Dermis blood vessel endothelial cell (primary cell): ENCODE results near the gene CCDC57. TPM values are rescaled to one million over a fixed set of nuclear protein-coding genes. Genes with fewer than 3 reads are reported as not detected.

ENCODE experiments used
- DNase-seq: peaks from one replicate; pipeline ENCODE4 v3.0.0; 2010
- total RNA-seq: library from RNA; depleted of rRNA; stranded (reverse); fragments of >200 nt; gene quantifications from 2 replicates; pipeline ENCODE4 v1.2.3, GENCODE V29; 2014

Gene CCDC57
- total RNA-seq, 1 donor from 2014 or later = 9.4 TPM

- DNase-seq = no peak
These were observed 90.7 kb downstream of the CCDC57 start for GRCh38 chr17:82121660-82122629.

GRCh38 chr17:82121246-82121645 lies 91.4 kb downstream of the CCDC57 start:
- DNase-seq = no peak

DNA sequence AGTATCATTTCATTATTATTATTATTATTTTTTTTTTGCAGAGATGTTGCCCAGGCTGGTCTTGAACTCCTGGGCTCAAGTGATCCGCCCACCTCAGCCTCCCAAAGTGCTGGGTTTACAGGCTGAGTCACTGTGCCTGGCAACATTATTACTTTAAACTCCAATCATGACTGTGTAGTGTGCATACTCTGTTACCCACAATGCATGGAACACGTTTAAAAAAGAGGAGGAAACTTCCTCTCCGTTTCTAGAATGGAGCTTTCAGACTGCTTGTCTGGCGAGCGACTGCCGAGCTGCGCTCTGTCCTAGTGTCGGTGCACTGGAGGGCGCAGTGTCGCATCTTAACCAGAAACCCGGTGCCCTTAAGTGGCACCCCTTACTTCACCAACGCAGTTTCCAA lies 92.5 kb downstream of the CCDC57 start:
- no peak for DNase-seq

GRCh38 chr17:82118815-82119380 lies 93.7 kb downstream of the CCDC57 start:
- DNase-seq = no peak

GRCh38 chr17:82118168-82118814 lies 94.4 kb downstream of the CCDC57 start:
- DNase-seq = no peak

DNA sequence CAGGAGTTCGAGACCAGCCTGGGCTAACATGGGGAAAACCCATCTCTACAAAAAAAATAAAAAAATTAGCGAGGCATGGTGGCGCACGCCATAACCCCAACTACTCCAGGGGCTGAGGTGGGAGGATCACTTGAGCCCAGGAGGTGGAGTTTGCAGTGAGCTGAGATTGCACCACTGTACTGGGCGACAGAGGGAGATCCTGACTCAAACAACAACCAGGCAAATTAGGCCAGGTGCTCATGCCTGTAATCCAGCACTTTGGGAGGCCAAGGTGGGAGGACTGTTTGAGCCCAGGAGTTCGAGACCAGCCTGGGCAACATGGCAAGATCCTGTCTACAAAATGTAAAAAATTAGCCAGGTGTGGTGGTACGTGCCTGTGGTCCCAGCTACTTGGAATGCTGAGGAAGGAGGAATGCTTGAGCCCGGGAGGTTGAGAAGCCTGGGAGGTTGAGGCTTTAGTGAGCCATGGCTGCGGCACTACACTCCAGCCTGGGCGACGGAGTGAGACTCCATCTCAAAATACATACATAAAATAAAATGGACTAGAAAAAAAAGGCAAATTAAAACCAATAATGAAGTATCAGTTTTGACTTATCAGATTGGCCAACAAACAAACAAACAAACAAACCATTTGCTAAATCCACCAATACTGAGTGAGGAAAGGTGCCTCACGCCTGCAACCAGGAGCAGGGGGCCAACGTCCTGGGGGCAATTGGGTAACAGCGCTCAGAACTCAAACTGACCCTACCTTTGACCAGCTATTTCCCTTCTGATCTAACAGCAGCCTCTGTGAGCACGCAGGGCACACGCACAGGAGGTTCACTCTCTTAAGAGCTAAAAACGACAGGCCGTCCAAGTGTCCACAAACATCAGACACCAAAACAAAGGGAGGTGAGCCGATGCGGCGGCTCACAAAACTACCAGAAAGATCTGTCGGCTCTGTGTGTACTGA lies 95.2 kb downstream of the CCDC57 start:
- no peak for DNase-seq

GRCh38 chr17:82116246-82116645 lies 96.4 kb downstream of the CCDC57 start:
- DNase-seq = no peak

DNA sequence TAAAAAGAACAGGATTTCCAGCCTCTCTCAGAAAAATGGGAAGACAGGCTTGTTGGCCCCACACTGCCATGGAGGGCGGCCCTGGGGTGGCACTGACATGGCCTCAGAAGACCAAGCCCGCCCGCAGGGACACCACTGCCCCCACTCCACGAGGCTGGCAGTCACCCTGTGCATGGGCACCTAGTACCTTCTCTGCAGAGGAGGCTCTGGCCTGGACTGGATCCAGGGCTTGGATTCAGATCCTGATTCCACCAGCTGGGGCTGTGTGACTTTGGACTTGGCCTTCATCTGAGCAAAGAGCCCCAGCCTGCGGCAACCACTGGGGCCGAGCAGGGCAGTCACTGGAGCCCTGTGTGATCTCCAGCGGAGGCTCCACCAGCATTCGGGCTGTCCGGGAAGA lies 97.8 kb downstream of the CCDC57 start:
- no peak for DNase-seq

DNA sequence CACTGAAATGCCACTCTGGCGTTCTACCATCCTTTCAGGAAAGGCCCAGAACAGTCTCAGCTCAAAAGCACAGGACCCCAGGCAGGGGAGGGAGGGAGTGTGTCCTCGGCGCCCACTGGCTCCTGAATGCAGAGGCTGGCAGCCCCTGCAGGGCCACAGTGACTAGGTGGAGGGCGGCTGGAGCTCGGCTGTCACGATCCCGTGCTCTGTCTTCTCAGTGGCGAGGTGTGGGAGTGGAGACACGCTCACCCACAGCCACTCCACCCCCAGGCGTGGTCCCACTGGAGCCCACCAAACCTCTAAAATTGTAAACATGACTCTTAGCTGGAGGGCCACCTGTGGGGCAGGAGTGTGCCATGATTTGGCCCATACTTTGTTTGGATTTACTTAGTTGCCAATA lies 98.2 kb downstream of the CCDC57 start:
- no peak for DNase-seq

- DNase-seq = no peak
These were observed 98.7 kb downstream of the CCDC57 start for GRCh38 chr17:82113941-82114340.

GRCh38 chr17:82113422-82113821 lies 99.2 kb downstream of the CCDC57 start:
- DNase-seq = no peak

GRCh38 chr17:82112914-82113311 lies 99.7 kb downstream of the CCDC57 start:
- DNase-seq = no peak

GRCh38 chr17:82112181-82112913 lies 100.3 kb downstream of the CCDC57 start:
- no peak for DNase-seq

GRCh38 chr17:82110298-82110697 lies 102.3 kb downstream of the CCDC57 start:
- DNase-seq = no peak

GRCh38 chr17:82108961-82109475 lies 103.6 kb downstream of the CCDC57 start:
- DNase-seq = no peak

- DNase-seq = no peak
These were observed 104.1 kb downstream of the CCDC57 start for GRCh38 chr17:82108496-82108945.

DNA sequence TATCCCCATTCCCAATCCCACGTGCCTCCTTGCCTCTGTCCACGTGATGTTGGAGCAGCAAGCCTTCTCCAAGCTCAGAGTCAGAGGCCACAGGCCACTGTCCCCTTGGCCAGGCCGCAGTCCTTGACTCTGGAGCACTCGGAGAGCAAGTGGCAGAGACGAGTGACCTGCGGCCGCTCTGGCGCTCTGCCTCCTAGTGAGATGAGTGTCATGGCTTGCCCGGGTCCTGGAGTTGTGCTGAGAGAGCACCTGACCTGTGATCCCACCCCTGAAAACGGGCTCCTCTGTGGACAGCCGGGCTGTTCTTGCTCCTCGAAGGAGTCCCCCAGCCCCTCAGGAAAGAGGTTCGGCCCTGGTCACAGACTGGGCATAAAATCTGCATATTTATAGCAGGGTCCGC lies 104.6 kb downstream of the CCDC57 start:
- no peak for DNase-seq

GRCh38 chr17:82107341-82107860 lies 105.2 kb downstream of the CCDC57 start:
- DNase-seq = peak; percentile 37

GRCh38 chr17:82106688-82107305 lies 105.8 kb downstream of the CCDC57 start:
- no peak for DNase-seq

- peak; percentile 72 for DNase-seq
These were observed 106.6 kb downstream of the CCDC57 start for GRCh38 chr17:82105882-82106687.
